Lower leg skin (tissue), 3 donors: ENCODE results near the gene TMEM269.

ENCODE experiments used
- CTCF ChIP-seq, 3 donors: fragments of 450-650 bp; IDR thresholded peaks; one replicate each; pipeline ENCODE4 v1.5.1; 2016; ENCODE audit warnings: antibody characterized with exemption in 3 of 3, mild to moderate bottlenecking in 3 of 3, moderate library complexity in 2 of 3
- POLR2A ChIP-seq, 2 donors: fragments of 450-650 bp; IDR thresholded peaks; one replicate each; pipeline ENCODE4 v1.6.1; 2016 to 2017; ENCODE audit warnings: antibody characterized with exemption in 2 of 2, mild to moderate bottlenecking in 1 of 2, moderate library complexity in 1 of 2

GRCh38 chr1:42845866-42846256 is 61.1 kb downstream of the TMEM269 start:
- no peak for TF ChIP-seq CTCF (IDR thresholded peaks at IDR 0.05)
- TF ChIP-seq POLR2A (IDR thresholded peaks at IDR 0.05): no peak
